NCI-H1694 treated with DMSO at 0.1 percent for 48 hours (cell line): ENCODE results near the gene SERPINF2.
A peak's percentile ranks its signal among the peaks of the same experiment; 100 is the strongest.
"Not testable (repeated sequence)": the region's sequence is repeated elsewhere in the genome, so short reads cannot be mapped to it uniquely, and the experiment has no call there.

Experiments
- DNase-seq: peaks from one replicate; lab custom pipeline; 2025; lab: John Stamatoyannopoulos, UW

Gene SERPINF2

DNA sequence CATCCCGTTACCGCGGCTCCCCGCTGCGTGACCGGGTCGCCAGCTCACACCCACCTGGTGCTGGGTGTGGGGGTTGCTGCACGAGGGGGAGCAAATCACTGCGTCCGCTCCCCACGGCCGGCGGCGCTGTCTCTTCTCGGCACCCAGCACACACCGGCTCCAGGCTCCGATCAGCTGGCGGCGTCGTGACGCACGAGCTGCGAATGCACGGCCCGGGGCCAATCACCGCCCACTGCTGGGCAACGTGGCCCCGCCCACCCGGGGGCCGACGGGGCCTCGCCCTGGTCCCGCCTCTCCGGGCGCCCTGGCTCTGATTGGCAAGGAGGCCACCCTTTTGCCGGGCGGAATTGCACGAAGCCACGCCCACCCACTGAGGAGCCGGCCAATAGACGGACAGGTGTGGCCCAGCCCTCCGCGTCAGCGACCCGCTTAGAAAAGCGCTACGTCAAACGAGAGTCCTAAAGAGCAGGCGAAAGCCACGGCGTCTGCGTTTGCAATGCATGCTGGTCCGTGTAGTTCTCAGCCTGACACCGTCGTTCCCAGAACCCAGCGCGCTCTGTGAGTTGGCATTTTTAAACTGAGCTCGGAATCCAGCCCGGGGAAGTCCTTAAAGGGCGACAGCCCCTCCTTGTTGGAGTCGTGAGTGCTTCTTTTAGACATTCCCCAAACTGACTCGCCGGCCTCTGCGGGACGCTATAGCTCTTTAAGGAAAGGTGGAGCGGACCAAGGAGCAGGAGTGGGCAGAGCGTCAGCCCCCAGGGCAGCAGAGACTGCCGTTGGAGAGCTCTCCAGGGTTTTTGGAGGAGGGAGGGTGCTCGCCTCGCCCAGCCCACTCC lies 26.4 kb upstream of the SERPINF2 start:
- DNase-seq: peak; percentile 99

DNA sequence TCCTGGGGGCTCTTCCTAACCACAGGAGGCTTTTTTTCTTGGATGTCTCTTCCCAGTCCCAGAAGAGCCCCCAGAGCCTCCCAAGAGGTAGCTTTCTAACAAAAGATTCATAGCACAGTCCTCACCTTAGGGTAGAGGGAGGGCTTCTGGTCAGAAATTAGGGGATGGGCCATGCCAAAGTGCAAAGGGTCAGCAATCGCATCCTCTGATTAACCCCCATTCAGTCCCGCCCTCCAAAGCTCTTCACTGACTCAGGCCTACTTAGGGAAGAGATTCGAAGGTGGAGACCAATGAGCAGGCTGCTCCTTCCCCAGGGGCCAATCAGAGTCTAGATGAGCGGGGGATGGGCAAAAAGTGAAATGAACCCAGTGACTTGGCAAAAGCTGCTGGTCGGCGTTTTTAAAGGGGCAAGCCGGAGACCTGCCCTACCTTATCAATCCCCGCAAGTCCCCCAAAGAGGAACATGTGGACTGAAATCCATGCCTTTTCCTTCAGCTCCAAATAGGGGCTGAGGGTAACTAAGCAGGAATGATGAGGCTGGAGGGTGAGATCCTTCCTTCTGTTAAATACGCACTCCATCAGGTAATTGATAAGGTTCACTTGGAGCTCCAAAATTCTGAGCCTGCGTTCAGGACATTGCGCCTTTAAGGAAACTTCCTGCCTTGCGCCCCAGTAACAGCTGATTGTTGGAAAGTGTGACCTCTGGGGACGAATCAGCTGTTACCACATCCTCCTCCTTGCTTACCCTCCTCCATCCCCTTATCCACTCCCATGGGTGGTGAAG lies 25.6 kb upstream of the SERPINF2 start:
- peak; percentile 94 for DNase-seq

DNA sequence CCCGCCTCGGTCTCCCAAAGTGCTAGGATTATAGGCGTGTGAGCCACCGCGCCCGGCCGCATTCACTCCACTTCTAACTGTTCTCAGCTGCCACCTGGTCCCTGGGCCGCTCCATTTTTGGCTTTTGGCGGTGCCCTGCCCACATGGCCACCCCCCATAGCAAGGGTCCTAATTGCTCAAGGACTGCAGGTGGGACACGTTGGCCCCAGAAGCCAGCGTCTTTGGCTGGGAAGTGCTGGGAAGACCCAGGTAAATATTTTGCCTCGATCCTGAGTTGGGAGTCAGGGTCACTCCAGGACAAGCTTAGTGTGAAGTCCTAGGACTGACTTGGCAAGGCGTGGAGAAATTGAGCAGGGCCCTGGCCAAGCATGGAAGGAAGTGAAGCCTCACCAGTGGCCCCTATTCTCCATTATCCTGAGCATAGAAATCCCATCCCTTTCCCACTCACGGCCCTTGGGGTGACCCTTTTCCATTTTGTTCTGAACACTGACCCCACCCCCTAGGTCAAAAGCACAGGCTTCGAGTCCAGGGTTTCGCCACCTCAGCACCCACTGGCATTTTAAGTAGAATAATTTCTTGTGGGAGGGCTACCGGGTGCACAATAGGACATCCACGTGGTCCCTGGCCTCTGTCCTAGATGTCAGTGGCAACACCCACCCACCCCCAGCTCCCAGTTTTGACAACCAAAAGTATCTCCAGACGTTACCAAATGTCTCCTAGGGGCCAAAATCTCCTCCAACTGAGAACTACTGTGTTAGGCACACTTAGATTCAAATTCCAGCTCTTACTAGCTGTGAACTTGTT lies 24.1 kb upstream of the SERPINF2 start:
- DNase-seq: no peak

DNA sequence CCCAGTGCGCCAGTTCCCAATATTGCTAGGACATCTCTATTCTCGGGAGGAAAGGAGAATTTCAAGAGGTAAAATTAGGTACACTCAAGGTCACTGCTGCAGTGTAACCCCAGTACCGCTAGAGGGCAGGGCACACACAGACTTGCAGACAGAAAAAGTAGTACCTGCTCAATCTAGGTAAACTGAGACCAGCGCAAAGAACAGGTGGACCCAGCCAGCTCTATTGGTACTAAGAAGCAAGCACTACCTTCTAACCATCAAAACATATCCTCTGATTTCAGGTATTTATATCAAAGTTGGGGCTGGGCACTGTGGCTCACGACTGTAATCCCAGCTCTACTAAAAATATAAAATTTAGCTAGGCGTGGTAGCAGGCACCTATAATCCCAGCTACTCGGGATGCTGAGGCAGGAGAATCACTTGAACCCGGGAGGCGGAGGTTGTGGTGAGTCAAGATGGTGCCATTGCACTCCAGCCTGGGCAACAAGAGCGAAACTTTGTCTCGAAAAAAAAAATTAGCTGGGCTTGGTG lies 21.8 kb upstream of the SERPINF2 start:
- peak; percentile 20 for DNase-seq

DNA sequence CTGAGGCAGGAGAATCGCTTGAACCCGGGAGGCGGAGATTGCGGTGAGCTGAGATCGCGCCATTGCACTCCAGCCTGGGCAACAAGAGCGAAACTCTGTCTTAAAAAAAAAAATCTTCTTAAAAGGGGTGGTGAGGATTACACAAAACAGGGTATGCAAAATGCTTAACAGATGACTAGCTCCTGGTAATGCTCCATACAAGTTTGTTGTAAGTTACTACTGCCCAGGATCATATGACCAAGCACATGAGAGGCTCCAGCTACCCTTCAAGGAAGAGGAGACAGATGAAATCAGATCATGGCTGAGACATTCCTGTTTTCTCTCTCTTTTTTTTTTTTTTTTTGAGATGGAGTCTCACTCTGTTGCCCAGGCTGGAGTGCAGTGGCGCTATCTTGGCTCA lies 20.6 kb upstream of the SERPINF2 start:
- DNase-seq: not testable (repeated sequence)

DNA sequence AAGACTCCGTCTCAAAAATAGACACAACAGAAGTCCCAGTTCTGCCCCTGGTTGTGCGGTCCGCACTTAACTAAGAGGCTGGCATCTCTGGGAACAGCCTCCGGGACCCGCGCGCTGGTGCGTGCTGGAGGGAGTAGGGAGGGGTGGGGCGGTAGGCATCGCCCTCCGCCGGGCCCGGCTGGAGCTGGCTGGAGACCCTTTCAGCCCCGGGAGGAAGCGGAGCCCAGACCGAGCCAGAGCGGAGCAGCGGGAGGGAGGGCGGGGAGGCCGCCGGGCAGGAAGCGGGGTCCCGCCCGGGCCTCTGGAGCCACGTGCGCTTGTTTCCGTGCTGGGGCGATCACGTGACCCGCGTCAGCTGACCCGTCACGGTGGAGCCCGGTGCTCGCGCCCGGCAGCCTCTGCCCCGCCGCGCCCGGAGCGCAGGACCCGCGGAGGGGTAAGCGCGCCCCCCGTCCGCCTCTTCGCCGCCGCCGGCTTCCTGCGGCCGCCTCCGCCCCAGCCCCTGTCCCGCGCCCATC lies 18.3 kb upstream of the SERPINF2 start, which contains the start of gene WDR81:
Gene WDR81, plus strand, starts transcription at position 354 of the 518 bp plus-strand sequence. CDS start 256 bp downstream, outside the sequence.
- peak; percentile 52 for DNase-seq

DNA sequence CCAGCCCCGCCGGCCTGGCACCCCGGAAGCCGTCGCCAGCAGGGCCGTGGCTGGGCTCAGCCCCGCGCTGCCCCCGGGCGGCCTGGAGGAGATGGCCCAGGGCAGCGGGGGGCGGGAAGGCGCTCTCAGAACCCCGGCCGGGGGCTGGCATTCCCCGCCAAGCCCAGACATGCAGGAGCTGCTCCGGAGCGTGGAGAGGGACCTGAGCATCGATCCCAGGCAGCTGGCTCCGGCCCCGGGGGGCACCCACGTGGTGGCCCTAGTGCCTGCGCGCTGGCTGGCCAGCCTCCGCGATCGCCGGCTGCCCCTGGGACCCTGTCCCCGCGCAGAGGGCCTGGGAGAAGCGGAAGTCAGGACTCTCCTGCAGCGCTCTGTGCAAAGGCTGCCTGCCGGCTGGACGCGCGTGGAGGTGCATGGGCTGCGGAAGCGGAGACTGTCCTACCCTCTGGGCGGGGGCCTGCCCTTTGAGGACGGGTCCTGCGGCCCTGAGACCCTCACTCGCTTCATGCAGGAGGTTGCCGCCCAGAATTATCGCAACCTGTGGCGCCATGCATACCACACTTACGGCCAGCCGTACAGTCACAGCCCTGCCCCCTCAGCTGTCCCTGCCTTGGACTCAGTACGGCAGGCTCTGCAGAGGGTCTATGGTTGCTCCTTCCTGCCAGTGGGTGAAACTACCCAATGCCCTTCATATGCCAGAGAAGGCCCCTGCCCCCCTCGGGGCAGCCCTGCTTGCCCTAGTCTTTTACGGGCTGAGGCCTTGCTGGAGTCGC lies 17.6 kb upstream of the SERPINF2 start:
- no peak for DNase-seq

DNA sequence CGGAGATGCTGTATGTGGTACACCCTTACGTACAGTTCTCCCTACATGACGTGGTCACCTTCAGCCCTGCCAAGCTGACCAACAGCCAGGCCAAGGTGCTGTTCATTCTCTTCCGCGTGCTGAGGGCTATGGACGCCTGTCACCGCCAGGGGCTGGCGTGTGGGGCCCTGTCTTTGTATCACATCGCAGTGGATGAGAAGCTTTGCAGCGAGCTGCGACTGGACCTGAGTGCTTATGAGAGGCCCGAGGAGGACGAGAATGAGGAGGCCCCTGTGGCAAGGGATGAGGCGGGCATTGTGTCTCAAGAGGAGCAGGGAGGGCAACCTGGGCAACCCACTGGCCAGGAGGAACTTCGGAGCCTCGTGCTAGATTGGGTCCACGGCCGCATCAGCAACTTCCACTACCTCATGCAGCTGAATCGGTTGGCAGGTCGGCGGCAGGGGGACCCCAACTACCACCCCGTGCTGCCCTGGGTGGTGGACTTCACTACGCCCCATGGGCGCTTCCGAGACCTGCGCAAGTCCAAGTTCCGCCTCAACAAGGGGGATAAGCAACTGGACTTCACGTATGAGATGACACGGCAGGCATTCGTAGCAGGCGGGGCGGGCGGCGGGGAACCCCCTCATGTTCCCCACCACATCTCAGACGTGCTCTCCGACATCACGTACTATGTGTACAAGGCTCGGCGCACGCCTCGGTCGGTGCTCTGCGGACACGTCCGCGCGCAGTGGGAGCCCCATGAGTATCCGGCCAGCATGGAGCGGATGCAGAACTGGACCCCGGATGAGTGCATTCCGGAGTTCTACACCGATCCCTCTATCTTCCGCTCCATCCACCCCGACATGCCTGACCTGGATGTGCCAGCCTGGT lies 16.8 kb upstream of the SERPINF2 start:
- no peak for DNase-seq

DNA sequence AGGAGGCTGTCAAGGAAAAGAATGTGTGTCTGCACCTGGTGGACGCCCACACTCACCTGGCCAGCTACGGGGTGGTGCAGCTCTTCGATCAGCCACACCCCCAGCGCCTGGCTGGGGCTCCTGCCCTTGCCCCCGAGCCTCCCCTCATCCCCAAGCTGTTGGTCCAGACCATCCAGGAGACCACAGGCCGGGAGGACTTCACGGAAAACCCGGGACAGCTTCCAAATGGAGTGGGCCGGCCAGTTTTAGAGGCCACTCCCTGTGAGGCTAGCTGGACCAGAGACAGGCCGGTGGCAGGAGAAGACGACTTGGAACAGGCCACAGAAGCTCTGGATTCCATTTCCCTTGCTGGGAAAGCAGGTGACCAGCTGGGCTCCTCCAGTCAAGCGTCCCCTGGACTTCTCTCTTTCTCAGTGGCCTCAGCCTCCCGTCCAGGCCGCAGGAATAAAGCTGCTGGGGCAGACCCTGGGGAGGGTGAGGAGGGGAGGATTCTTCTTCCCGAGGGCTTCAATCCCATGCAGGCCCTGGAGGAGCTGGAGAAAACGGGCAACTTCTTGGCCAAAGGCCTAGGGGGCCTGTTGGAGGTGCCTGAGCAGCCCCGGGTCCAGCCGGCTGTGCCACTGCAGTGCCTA lies 15.9 kb upstream of the SERPINF2 start:
- DNase-seq: no peak

DNA sequence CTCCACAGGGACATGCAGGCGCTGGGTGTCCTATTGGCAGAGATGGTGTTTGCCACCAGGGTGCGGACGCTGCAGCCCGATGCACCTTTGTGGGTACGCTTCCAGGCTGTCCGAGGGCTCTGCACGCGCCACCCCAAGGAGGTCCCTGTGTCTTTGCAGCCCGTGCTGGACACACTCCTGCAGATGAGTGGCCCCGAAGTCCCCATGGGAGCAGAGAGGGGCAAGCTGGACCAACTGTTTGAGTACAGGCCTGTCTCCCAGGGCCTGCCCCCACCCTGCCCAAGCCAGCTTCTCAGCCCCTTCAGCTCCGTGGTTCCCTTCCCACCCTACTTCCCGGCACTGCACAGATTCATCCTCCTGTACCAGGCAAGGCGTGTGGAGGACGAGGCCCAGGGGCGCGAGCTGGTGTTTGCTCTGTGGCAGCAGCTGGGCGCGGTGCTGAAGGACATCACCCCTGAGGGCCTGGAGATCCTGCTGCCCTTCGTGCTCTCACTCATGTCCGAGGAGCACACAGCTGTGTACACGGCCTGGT lies 15.3 kb upstream of the SERPINF2 start:
- DNase-seq: no peak

DNA sequence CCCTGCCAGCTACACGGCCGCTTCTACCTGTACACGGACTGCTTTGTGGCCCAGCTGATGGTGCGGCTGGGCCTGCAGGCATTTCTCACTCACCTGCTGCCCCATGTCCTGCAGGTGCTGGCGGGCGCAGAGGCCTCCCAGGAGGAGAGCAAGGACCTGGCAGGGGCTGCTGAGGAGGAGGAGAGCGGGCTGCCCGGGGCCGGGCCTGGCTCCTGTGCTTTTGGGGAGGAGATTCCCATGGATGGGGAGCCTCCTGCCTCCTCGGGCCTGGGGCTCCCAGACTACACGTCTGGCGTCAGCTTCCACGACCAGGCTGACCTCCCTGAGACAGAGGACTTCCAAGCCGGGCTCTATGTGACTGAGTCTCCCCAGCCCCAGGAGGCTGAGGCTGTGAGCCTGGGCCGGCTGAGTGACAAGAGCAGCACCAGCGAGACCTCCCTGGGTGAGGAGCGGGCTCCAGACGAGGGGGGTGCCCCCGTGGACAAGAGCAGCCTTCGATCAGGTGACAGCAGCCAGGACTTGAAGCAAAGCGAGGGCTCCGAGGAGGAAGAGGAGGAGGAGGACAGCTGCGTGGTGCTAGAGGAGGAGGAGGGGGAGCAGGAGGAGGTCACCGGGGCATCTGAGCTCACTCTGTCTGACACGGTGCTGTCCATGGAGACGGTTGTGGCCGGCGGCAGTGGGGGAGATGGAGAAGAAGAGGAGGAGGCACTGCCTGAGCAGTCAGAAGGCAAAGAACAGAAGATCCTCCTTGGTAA lies 14.6 kb upstream of the SERPINF2 start:
- no peak for DNase-seq

DNA sequence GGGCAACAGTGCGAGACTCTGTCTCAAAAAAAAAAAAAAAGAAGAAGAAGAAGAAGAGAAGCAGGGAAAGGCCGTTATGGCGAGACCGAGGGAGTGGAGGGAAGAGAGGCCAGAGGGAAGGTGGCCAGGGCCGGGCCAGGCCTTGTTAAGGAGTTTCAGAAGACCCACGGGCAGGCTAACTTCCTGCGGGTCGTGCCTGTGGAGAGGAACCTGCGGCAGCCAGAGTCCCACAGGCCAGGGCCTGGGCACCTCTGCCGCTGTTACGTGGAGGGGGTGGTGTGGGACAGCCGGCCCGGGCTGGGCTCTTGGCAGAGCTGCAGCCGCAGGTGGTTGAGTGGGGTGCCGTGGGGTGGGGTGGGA lies 12.7 kb upstream of the SERPINF2 start:
- DNase-seq: no peak

DNA sequence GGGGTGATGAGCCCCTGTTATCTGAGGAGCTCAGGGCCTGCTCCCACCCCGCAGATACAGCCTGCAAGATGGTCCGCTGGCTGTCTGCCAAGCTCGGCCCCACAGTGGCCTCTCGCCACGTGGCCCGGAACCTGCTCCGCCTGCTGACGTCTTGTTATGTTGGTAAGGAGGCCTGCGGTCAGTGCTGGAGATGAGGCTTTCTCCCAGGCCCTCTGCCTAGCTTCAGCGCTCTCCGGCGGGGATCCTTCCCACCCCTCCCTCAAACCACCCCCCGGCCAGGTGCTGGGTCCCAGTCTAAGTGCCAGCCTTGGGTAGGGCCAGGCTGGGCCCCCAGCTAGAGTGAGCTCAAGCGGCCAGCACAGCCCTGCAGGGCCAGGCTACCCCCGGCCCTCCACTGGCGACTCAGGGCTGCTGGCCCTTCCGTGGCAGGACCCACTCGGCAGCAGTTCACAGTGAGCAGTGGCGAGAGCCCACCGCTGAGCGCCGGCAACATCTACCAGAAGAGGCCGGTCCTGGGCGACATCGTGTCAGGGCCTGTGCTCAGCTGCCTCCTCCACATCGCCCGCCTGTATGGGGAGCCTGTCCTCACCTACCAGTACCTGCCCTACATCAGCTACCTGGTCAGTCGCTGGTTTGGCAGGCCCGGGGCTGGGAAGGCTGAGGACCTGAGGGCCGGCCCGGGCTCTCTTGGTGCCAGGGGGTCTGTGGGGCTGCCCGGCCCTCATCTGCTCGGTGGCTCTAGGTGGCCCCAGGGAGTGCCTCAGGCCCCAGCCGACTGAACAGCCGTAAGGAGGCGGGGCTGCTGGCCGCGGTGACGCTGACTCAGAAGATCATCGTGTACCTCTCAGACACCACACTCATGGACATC lies 12.1 kb upstream of the SERPINF2 start:
- DNase-seq: no peak

DNA sequence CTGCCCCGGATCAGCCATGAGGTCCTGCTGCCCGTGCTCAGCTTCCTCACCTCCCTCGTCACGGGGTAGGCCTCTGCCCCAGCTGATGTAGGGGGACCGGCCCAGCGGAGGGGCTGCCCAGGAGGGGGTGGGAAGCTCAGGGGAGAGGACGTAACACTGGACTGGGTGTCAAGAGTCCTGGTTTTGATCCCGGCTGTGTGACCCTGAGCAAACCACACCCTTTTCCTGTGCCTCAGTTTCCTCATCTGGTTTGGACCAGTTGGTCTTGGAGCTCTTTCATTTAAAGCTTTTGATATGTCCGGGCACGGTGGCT lies 11.5 kb upstream of the SERPINF2 start:
- no peak for DNase-seq

DNA sequence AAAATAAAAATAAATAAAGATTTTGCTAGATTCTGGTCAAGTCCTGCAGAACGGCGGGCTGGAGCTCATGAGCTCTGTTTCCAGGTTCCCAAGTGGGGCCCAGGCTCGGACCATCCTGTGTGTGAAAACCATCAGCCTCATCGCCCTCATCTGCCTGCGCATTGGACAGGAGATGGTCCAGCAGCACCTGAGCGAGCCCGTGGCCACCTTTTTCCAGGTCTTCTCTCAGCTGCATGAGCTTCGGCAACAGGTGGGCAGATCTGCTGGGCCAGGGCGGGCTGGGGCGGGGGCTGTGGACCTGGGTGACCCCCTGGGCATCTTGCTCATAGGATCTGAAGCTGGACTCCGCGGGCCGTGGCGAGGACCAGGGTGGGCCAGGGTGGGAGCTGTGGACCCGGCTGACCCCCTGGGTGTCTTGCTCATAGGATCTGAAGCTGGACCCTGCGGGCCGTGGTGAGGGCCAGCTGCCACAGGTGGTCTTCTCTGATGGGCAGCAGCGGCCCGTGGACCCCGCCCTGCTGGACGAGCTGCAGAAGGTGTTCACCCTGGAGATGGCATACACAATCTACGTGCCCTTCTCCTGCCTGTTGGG lies 10.3 kb upstream of the SERPINF2 start:
- DNase-seq: no peak

DNA sequence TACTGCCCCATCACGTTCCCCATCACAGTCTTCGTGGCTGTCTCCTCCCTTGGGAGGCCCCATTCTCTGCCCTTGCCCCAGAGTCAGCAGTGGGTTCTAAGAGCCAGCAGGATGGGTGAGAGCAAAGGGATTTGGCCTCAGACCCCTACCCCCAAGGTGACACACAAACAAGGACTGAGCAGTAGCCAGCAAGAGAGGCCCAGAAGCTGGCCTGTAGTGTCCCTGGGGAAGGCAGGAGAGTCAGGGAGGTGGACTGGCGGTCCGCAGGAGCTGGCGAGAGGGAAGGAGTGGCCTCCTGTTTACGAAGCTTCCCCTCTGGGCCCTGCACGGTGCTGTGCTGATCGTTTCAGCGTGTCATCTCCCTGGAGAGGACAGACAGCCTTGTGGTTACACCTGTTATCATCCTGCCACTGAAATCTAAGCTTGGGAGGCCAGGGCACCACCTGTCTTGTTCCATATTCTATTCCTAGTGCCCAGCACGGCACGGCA lies 9.8 kb upstream of the SERPINF2 start:
- no peak for DNase-seq

DNA sequence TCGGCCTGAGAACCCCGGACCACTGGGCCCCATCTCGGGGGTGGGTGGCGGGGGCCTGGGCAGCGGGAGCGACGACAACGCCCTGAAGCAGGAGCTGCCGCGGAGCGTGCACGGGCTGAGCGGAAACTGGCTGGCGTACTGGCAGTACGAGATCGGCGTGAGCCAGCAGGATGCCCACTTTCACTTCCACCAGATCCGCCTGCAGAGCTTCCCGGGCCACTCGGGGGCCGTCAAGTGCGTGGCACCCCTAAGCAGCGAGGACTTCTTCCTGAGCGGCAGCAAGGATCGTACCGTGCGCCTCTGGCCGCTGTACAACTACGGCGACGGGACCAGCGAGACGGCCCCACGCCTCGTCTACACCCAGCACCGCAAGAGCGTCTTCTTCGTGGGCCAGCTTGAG lies 8.9 kb upstream of the SERPINF2 start:
- DNase-seq: no peak
